HT1080 (cell line): ENCODE data around the gene VSIR. TPM values are rescaled to one million over a fixed set of nuclear protein-coding genes. Genes with fewer than 3 reads are reported as not detected.

Experiments used
- DNase-seq: peaks from one replicate; pipeline ENCODE4 v3.0.0-alpha.2; 2015; ENCODE audit warnings: low read depth
- total RNA-seq: library from RNA; depleted of rRNA; stranded (reverse); fragments of >200 nt; shearing (Covaris generic); gene quantifications from 2 replicates; pipeline ENCODE4 v1.2.3, GENCODE V29; 2014

VSIR gene
- total RNA-seq, 1 experiment from 2014 or later = 0.02 TPM

- no peak for DNase-seq
Observed at GRCh38 chr10:71807557-71808510, 34.5 kb upstream of the VSIR start.

- DNase-seq = no peak
Observed at GRCh38 chr10:71806704-71807556, 33.6 kb upstream of the VSIR start.

- DNase-seq = no peak
Observed at GRCh38 chr10:71805776-71806703, 32.7 kb upstream of the VSIR start.

DNA sequence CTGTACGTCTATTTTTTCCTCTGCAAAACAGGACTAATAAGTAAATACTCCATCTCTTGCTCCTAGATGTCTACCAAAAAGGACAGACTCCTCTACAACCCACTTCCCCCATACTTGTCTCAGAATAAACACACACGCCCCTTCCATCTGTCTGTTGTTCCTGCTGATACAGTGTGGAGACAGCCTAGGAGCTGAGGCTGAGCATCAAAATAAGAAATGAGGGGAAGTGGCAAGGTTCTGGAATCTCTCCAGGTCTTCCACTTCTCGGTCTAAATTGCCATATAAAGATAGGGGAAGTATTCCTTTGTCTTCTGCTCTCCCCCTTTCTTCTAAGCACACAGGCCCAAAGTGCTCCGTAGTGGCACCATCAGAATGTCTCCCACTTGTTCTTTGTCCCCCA is 30.8 kb upstream of the VSIR start:
- no peak for DNase-seq

DNA sequence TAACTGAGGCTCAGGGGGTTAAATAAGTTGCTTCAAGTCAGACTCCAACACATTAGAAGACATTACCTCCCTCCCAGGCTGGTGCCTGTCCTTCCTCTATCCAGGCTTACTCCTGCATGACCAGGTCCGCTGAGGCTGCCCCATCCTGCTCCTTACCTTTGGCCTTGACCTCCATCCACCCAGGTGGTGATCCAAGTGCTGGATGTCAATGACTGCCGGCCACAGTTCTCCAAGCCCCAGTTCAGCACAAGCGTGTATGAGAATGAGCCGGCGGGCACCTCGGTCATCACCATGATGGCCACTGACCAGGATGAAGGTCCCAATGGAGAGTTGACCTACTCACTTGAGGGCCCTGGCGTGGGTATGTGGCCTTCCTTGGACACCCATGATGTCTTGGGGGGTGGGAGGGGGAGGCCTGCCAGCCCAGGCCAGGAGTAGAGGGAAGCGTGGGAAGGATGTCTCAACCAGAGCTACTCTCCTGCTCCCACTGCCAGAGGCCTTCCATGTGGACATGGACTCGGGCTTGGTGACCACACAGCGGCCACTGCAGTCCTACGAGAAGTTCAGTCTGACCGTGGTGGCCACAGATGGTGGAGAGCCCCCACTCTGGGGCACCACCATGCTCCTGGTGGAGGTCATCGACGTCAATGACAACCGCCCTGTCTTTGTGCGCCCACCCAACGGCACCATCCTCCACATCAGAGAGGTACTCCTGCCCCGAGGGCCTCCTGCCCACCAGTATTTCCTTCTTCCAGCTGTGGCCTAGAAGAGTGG is 29.6 kb upstream of the VSIR start:
- DNase-seq = no peak

- no peak for DNase-seq
Observed at GRCh38 chr10:71802235-71802634, 28.9 kb upstream of the VSIR start.

DNA sequence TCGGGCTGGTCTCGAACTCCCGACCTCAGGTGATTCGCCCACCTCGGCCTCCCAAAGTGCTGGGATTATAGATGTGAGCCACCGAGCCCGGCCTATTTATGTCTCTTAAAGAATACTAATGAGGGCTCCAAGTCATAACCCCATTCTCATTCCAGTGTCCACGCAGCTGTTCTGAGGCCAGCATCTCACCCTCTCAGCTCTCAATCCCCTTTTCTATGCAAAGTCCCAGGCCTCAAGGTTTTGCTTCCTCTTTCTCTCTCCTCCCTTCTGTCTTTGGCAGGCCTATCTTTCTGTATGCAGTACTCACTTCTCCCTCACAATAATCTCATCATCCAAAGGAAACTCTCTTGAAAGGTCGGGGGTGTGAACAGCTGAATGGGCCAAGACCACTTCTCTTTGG is 28.0 kb upstream of the VSIR start:
- no peak for DNase-seq

- DNase-seq = no peak
Observed at GRCh38 chr10:71799608-71800453, 26.5 kb upstream of the VSIR start.

DNA sequence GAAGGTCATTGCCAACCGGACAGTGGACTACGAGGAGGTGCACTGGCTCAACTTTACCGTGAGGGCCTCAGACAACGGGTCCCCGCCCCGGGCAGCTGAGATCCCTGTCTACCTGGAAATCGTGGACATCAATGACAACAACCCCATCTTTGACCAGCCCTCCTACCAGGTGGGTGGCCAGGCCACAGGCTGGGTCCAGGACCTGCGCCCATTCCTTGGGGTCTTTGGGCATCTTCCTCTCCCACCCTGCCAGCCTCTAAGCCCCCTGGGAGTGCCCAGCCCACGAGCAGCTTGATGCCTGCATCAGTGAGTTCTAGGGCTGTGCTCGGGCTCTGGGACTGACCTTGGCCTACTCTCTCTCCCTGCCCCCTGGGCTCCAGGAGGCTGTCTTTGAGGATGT is 25.8 kb upstream of the VSIR start:
- DNase-seq = no peak

DNA sequence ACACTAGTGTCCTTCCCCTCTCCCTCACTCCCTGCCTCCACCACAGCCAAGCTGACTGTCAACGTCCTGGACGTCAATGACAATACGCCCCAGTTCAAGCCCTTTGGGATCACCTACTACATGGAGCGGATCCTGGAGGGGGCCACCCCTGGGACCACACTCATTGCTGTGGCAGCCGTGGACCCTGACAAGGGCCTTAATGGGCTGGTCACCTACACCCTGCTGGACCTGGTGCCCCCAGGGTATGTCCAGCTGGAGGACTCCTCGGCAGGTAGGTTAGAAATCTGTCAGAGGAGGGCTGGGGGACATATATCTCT is 24.9 kb upstream of the VSIR start:
- DNase-seq = no peak

DNA sequence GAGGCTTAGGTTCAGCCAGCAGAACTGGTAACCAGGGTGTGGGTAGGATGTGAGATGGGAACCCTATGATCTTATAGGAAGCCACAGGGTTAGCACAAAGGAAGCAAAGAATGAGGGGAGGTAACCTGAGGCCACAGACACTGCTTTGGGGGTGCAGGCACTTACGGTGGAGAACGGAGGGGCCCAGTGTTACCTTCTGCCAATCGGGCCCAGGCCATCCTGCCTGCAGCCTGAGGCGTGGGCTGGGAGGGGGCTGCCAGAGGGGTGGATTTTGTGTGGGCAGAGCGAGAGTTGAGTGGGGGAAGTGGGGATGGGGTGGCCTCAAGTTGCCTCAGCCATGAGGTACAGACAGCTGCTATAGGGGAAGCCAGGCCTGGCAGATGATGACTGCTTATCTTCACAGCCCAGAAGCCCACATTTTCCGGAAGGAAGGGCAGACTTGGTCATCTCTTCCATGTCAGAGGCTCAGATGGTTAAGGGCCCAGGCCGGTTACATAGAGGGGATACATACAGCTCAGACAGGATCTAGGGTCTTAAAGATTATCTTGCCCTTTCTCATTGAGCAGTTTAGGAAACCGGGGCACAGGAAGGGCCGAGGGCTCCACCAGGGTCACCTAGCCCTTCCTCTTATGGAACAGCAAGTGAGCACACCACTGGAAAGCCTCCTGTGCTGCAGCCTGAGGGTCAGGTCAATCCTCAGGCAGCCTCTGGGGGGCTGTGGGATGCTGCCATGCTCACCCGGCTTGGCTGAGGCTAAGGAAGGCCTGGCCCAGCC is 24.4 kb upstream of the VSIR start:
- DNase-seq = no peak

- DNase-seq = no peak
Observed at GRCh38 chr10:71796749-71797405, 23.6 kb upstream of the VSIR start.

GRCh38 chr10:71795248-71795647 is 21.9 kb upstream of the VSIR start:
- no peak for DNase-seq

GRCh38 chr10:71790749-71791440 is 17.6 kb upstream of the VSIR start:
- no peak for DNase-seq

GRCh38 chr10:71789871-71790270 is 16.6 kb upstream of the VSIR start:
- DNase-seq = no peak

DNA sequence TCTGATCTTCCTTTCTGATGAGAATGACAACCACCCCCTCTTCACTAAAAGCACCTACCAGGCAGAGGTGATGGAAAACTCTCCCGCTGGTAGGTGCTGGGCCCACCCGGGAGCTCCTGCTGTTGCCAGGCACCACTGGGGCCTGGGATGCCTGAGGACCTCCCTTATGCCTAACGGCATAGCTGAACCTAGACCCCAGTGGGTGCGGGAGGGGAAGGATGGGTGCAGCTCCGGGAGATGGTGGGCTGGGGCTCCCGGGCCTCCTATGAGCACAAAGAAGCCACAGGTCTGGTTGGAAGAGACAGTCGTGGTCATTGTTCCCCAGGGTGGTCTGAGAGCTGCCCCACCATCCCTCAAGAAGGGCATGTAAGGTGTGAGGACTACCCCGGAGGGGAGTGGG is 15.6 kb upstream of the VSIR start:
- DNase-seq = no peak

DNA sequence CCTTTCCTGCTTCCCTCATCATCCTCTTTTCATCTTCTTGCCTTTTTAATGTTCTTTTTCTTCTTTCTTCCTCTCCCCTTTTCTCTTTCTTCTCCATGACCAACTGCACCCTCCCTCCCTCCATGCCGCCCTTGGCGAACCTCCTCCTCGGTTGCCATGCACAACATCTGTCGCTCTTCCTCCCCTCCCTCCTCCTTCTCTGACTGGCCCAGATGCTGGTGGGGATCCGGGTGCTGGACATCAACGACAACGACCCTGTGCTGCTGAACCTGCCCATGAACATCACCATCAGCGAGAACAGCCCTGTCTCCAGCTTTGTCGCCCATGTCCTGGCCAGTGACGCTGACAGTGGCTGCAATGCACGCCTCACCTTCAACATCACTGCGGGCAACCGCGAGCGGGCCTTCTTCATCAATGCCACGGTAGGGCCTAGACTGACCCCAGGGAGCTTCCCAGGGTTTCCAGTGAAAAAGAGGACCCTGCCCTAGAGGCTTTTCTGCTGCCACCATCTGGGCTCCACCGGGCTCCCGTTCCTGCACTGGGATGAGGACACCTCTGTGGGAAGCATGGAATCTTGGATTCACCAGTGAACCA is 11.5 kb upstream of the VSIR start:
- DNase-seq = no peak
